Measurements from ENCODE around the gene CNKSR3. TPM values are rescaled to one million over a fixed set of nuclear protein-coding genes. Genes with fewer than 3 reads are reported as not detected.

The CNKSR3 gene
- total RNA-seq, 6 donors from 2014 or later: 2.1 to 14.3 (median 7.5) TPM

- DNase-seq (no peak), ATAC-seq (ENCODE audit: low FRiP score in 2 of 2) (no peak)
- no peak overlapping the region for H3K4me3 ChIP-seq
- WGBS, 2 donors: 91 to 95% methylated on average over 4 of the region's 4 CpGs
- no peaks in the 10 kb centered on the region for H3K9me3 ChIP-seq
- no peak overlapping the region for H3K27ac ChIP-seq
- no peaks in the 10 kb centered on the region for H3K36me3 ChIP-seq
- H3K4me1 ChIP-seq: peaks cover 0 to 18% (median 6%) of the 10 kb centered on the region in 4 donors
- no peaks in the 10 kb centered on the region for H3K27me3 ChIP-seq
- no peak for TF ChIP-seq EP300 (IDR thresholded peaks at IDR 0.05)
- TF ChIP-seq POLR2A (IDR thresholded peaks at IDR 0.05): no peak
- no peak for TF ChIP-seq CTCF (IDR thresholded peaks at IDR 0.05)
- TF ChIP-seq POLR2AphosphoS5 (IDR thresholded peaks at IDR 0.05): no peak
These were observed 34.0 kb downstream of the CNKSR3 start for GRCh38 chr6:154476494-154476893.

- Histone ChIP-seq H3K27me3 (no peaks in the 10 kb centered on the region), H3K4me3 (no peak overlapping the region), H3K9me3 (no peaks in the 10 kb centered on the region), H3K4me1 (peaks cover 0 to 14% (median 6%) of the 10 kb centered on the region in 4 donors), H3K36me3 (no peaks in the 10 kb centered on the region), H3K27ac (no peak overlapping the region)
- no peak for ATAC-seq (ENCODE audit: low FRiP score in 2 of 2)
- no peak for TF ChIP-seq POLR2AphosphoS5 (IDR thresholded peaks at IDR 0.05)
- TF ChIP-seq CTCF (IDR thresholded peaks at IDR 0.05): no peak
- no peak for TF ChIP-seq POLR2A (IDR thresholded peaks at IDR 0.05)
- TF ChIP-seq EP300 (IDR thresholded peaks at IDR 0.05): no peak
- no peak for DNase-seq
- WGBS, 2 donors: 86 to 94% methylated on average over 12 of the region's 12 CpGs
These were observed 35.6 kb downstream of the CNKSR3 start for GRCh38 chr6:154474648-154475428.

GRCh38 chr6:154473324-154473723, 37.2 kb downstream of the CNKSR3 start:
- no peak overlapping the region for H3K27ac ChIP-seq
- no peaks in the 10 kb centered on the region for H3K36me3 ChIP-seq
- no peak for ATAC-seq (ENCODE audit: low FRiP score in 2 of 2)
- TF ChIP-seq EP300 (IDR thresholded peaks at IDR 0.05): no peak
- no peak for TF ChIP-seq CTCF (IDR thresholded peaks at IDR 0.05)
- no peak for TF ChIP-seq POLR2A (IDR thresholded peaks at IDR 0.05)
- TF ChIP-seq POLR2AphosphoS5 (IDR thresholded peaks at IDR 0.05): no peak
- no peaks in the 10 kb centered on the region for H3K9me3 ChIP-seq
- no peaks in the 10 kb centered on the region for H3K27me3 ChIP-seq
- peaks cover 0 to 6% (median 4%) of the 10 kb centered on the region in 4 donors for H3K4me1 ChIP-seq
- H3K4me3 ChIP-seq: no peak overlapping the region
- DNase-seq: no peak
- WGBS, 2 donors: 87 to 90% methylated on average over 9 of the region's 9 CpGs

- H3K9me3 ChIP-seq: no peaks in the 10 kb centered on the region
- H3K4me1 ChIP-seq: no peaks in the 10 kb centered on the region
- no peaks in the 10 kb centered on the region for H3K27me3 ChIP-seq
- H3K4me3 ChIP-seq: no peak overlapping the region
- TF ChIP-seq CTCF (IDR thresholded peaks at IDR 0.05): no peak
- TF ChIP-seq POLR2A (IDR thresholded peaks at IDR 0.05): no peak
- TF ChIP-seq EP300 (IDR thresholded peaks at IDR 0.05): no peak
- no peak for TF ChIP-seq POLR2AphosphoS5 (IDR thresholded peaks at IDR 0.05)
- no peak for ATAC-seq (ENCODE audit: low FRiP score in 2 of 2)
- DNase-seq: no peak
- H3K36me3 ChIP-seq: no peaks in the 10 kb centered on the region
- 78 to 79% methylated on average over 6 of the region's 6 CpGs for WGBS, 2 donors
- no peak overlapping the region for H3K27ac ChIP-seq
These were observed 38.7 kb downstream of the CNKSR3 start for GRCh38 chr6:154471609-154472362.
